ENCODE measurements around the gene KDM1A. TPM values are rescaled to one million over a fixed set of nuclear protein-coding genes. Genes with fewer than 3 reads are reported as not detected.

Gene KDM1A
- 88.4 to 112 TPM (median 95.2 TPM) in 5 replicates for total RNA-seq (2022; extraction: Qiagen RNA extraction)

DNA sequence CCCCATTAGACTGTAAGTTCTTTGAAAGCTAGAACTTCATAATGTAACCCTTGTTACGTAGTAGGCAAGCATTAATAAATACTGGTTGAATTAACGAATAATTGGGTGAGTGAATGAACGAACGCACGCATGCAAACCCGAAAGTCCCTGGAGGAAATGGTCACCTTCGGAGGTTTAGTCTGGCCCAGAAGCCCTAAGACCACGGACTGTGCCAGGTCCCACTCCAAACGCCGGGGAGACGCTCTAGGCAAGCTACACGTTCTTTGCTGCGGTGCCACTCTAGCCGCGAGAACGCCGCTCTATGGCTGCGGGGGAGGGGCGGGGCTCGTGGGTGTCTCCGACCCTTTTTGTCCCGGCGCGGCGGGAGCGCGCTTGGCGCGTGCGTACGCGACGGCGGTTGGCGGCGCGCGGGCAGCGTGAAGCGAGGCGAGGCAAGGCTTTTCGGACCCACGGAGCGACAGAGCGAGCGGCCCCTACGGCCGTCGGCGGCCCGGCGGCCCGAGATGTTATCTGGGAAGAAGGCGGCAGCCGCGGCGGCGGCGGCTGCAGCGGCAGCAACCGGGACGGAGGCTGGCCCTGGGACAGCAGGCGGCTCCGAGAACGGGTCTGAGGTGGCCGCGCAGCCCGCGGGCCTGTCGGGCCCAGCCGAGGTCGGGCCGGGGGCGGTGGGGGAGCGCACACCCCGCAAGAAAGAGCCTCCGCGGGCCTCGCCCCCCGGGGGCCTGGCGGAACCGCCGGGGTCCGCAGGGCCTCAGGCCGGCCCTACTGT is at the start of gene KDM1A:
KDM1A (plus strand) TSS at position 375 of the 769 bp plus-strand sequence; CDS start at position 504, 129 bp downstream.

DNA sequence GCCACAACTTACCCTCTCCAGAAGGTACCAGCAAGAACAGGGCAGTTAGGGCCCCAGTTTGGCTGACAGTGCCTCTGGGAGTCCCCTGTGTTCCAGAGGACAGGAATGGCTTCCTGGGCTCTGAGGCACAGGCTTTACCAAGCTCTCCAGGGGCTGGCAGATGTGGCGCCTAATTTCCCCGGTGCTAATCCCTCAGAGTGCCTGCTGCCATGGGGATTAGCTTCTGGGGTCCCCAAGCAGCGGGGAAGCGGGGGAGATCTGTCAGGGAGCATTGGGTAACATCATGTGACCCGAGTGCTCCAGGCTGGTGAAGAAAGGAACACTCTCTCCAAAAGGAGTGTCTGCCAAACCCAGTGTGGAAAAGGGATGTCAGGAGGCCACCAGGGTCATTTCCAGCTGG is 46.5 kb upstream of the KDM1A start, which contains the start of gene LACTBL1:
LACTBL1 (minus strand) TSS at position 107 of the 400 bp plus-strand sequence. CDS start 550 bp downstream, outside the sequence.

Other genes with a start within 250 kb of the KDM1A start
- gene LACTBL1, start 46.6 kb upstream of the KDM1A start, total RNA-seq (2022; extraction: Qiagen RNA extraction) = not detected in 5 replicates
- not detected in 5 replicates for gene TEX46, start 3.6 kb upstream of the KDM1A start, total RNA-seq (2022; extraction: Qiagen RNA extraction)
- gene LUZP1, start 149.4 kb downstream of the KDM1A start, total RNA-seq (2022; extraction: Qiagen RNA extraction) = 17.8 to 29.4 TPM (median 20.6 TPM) in 5 replicates
- 12.8 to 15.7 TPM (median 14.4 TPM) in 5 replicates for gene HTR1D, start 198.0 kb downstream of the KDM1A start, total RNA-seq (2022; extraction: Qiagen RNA extraction)

All from A549 treated with Hydrocortisone at 1 μM for 4 hours (cell line).